Measurements from ENCODE around the gene CLMP. TPM values are rescaled to one million over a fixed set of nuclear protein-coding genes. Genes with fewer than 3 reads are reported as not detected.
"Not testable (repeated sequence)": the region's sequence is repeated elsewhere in the genome, so short reads cannot be mapped to it uniquely, and the experiment has no call there.

The CLMP gene
- total RNA-seq, 1 donor from 2014 or later, result 32.0 TPM

DNA sequence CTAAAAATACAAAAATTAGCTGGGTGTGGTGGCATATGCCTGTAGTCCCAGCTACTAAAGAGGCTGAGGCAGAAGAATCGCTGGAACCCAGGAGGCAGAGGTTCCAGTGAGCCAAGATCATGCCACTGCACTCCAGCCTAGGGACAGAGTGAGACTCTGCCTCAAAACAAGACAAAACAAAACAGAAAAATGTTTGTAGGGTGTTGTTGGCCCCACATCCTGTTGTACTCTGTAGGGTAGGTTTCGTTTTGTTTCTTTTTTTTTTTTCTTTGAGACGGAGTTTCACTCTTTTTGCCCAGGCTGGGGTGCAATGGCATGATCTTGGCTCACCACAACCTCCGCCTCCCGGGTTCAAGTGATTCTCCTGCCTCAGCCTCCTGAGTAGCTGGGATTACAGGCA is 107.4 kb downstream of the CLMP start:
- not testable (repeated sequence) for DNase-seq (ENCODE audit: low read depth)

DNA sequence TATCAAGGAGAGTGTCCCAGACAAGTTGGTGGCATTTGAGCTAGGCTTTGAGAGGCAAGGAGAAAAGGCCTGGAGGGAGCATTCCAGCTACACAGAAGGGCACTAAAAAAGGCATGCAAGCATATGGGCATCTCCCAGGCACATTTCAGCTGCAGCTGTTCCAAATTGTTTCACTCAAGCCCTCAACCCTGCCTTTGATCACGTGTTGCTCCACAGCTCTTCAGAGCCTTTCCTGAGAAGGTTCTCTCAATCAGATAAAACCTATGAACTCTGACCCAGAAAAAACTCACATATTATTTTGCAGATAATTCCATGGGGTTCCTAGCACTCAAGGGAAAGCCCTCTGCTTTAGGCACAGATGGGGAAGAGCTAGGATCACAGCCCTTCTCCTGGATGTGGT is 108.7 kb downstream of the CLMP start:
- DNase-seq (ENCODE audit: low read depth), result peak; percentile 93

DNA sequence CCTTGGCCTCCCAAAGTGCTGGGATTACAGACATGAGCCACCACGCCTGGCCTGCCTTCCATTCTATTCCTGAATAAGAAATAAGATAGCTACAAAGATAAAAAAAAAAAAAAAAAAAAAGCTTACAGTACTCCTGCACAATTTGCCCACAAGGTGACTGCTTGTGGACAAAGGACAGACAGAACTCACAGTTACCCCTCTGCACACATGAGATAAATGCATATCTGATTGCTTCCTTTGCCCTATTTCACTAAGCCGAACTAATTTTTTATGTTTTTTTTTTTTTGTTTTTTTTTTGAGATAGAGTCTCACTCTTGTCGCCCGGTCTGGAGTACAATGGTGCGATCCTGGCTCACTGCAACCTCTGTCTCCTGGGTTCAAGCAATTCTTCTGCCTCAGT is 109.6 kb downstream of the CLMP start:
- DNase-seq (ENCODE audit: low read depth), result no peak

DNA sequence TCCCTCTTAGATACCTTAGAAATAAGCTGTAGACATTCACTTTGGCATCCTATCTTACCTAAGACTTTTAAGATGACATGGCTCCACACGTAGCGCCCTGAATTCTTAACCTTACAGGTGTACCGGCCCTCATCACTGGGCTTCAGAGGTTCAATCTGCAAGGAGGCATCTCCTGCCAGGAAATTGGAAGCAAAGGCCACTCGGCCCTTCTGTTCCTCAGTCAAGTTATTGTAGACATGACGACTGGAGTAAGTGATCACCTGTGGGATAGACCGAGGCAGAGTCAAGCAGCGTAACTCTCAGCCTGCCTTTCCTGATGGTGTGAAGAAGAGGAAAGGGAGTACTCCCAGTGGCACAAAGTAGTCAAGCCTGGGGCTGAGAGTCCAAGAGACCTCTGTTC is 110.6 kb downstream of the CLMP start:
- no peak for DNase-seq (ENCODE audit: low read depth)

DNA sequence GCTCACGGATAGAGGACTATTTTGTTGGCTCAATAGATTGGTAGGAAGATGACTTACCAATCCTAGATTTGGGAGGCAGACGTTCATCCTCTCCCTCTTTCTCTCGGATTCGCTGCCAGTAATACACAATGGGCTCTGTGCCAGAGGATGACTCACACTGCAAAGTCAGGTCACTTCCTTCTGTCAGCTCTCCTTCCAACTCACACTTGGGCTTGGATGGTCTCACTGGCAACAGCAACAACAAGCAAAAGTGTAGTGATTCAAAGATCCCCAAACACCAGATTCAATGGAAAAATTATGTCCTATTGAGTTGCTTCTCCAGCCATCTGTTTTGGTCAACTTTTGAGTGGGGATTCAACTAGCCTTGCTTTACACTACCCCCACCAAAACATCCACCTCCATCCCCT is 111.4 kb downstream of the CLMP start:
- peak; percentile 93 for DNase-seq (ENCODE audit: low read depth)

DNA sequence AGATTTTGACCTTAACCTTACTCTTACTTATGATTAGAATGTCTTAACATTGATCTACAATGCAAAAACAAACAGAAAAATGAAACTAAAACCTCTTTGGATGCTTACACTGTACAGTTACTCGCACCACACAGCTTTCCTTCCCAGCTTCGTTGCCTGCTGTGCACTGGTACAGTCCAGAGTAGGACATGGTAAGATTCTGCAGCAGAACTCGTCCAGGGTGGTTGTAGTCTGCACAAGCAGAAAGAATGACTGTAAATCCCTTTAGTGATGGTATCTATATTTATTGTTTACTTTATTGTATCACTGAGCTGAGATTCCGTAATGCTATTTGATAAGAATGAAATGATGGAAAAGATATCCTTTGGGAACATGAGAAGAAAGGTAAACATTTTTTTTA is 112.1 kb downstream of the CLMP start:
- DNase-seq (ENCODE audit: low read depth), result no peak

DNA sequence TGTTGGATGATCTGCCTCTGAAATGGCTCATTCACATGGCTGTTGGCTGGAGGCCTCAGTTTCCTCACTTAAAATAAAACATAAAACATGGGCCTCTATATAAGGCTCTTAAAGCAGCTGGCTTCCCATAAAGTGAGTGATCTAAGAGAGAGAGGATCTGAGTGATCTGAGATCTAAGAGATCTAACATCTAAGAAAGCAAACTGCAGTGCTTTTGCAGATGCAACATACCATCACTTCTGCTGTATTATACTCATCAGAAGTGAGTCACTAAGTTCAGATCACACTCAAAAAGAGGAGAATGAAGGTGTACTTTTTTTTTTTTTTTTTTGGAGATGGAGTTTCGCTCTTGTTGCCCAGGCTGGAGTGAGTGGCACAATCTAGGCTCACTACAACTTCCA is 115.0 kb downstream of the CLMP start:
- no peak for DNase-seq (ENCODE audit: low read depth)

DNA sequence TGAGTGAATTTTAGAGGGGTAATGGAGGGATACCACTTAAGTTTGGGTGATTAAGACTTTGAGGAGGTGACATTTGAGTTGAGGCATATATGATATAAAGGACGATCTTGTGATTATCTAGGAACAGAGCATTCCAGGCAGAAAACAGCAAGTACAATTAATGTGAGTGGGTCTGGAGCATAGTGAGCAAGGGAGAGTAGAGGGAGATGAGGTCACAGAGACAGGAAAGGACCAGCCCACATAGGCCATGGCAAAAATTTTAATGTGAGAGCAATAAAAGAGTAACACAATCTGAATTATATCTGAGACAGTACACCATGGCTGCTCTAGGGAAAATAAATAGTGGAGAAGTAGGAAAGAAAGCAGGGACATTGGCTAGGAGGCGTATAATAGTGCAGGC is 118.6 kb downstream of the CLMP start:
- no peak for DNase-seq (ENCODE audit: low read depth)

DNA sequence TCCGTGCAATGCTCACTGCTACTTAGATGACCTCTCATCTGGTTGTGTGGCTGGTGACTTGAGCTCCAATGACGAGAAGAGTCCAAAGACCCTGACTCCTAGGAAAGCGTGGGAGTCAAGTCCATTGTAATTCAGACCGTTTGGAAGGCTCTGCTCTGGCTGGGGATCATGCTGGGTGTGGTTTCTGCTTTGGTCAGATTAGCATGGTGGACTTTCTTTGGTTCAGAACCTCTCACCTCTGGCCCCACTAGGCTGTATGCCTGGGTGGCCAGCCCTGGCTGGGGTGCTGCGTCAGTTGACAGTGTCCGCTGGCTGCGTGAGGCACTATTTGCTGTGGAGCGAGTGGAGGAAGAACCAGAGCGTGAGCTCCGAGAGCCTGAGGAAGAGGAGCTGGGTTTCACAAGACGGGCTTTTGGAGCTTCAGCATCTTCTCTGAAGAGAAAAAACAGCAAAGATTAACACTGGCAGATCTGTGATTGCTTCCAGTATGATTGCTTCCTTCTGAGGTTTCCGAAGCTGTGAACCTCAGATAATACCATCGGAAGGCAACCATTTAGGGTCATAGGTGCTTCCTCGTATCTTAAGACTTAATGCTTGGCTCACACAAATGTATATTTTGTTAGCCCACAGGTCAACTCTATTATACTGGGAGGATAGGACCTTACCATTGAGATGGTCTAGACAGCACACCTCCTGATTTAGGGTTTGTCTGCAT is 121.5 kb downstream of the CLMP start:
- DNase-seq (ENCODE audit: low read depth), result no peak

DNA sequence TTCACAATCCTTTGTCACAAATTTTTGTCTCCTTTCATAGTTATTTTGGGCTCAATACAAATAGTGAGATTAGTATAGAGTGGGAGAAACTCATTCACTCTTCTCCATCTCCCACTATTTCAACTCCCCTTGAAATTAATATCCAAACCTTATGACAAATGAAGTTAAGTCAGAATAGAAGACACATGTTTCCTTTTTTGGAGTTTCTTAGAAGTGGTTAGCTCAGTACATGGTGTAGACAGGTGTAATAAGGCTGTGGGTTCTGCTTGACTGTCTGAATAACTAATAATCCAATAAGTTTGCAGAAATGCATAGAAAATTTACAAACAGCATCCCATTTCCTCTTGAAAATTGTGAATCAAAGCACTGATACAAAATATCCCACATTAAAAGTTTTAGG is 122.3 kb downstream of the CLMP start:
- no peak for DNase-seq (ENCODE audit: low read depth)

DNA sequence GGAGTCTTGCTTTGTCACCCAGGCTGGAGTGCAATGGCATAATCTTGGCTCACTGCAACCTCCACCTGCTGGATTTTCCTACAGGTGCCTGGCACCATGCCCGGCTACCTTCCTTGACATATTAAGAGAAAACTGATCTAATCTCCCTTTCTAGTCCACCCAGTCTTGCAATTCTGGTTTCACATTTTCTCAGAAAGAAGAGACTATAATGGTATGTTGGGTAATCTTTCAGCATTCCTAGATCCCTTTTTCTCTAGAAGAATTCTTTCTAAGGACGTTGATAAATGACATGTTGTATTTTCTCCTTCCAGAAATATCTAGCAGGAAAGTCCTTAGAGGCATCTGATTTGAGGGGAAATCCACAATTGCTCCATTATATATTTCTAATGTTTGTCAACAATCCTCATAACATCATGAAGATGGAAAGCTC is 122.7 kb downstream of the CLMP start:
- no peak for DNase-seq (ENCODE audit: low read depth)

DNA sequence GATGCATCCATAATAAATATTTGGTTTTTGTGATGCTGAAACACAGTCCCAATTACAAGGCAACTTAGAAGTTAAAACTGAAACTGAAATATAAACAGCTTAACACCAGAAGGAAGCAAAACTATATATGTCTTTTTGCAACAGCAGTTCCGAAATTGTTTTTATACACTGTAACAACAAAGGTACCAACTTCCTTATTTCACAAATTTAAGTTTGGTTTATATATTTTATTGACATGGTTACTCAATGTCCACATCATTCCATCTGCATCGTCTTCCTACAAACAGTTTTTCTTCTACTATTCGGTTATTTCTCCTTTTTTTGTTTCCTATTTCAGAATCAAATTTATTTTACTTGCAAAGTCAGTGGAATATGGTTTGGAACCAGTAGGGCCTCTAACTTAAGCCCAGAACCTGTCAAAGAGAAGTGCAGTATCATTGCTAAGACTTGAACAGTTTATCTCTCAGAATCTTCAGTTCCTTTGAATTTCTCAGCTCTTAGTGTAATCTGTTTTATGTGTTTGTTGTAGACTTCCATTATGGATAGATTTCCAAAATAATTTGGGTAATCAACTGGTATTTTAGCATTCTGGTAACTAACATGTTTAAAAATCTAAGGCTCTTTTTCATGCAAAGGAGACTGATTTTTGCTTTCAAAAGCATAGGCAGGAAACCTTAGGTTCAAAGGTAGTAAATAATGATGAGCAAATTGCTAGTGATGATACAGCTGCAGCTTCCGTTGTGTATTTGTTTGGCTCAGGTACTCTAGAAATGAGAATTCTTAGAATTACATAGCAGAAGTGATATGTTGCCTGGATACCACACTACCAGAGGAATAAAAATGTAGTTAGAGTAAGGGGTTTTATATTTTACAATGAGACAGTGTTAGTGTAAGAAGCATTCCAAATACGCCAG is 124.9 kb downstream of the CLMP start:
- DNase-seq (ENCODE audit: low read depth), result no peak

DNA sequence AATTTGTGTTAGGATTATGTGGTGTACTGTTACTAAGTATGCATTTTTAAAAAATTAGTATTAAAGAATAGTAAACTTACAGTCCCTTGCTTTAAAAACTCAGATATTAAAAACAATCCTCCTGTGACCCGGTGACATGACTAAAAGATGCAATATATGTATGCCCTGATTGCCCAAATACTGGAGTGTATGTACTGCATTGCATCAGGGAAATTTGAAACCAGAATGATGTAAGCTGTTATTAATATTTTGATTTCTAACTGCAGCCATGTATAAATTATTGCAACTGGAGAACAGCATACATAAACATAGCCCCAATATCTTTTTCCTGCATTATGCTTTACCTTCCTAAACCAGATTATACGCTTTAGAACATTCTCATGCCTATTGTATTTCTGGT is 129.4 kb downstream of the CLMP start:
- DNase-seq (ENCODE audit: low read depth), result no peak

DNA sequence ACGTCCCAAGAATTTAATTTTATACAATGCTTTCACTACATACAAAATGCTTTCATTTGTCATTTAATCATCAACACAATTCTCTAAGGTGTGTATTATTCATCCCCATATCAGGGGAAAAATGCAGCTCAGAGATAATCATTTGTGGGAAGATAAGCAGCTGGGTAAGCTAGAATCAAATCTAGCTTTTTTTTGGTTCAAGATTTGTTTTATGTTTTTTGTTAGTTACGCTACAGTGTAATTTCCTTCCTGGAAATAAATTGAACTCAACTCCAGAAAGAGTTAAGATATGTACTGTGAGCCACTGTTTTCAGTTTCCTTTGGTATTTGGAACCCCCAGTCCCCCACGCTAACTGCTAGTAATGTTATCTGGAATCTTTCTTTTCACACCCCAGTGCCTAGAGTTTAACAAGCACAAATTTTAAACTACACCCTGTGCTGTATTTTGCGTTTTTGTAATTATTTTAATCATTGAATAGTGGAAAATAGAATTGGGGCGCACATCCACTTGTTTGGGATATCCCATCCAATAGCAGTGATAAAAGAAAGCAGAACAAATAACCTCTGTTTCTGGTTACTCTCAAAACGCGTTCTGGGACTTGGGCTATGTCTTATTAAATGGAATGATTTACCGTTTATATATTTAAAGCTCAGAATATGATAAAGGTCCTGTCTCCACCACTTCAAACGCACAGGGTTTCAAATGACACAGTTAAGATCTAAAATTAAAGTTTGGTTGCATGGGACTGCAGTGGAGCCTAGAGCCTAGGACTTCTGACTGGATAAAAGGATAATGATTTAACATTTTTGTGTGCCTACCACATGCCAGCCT is 131.0 kb downstream of the CLMP start:
- DNase-seq (ENCODE audit: low read depth), result peak; percentile 32

DNA sequence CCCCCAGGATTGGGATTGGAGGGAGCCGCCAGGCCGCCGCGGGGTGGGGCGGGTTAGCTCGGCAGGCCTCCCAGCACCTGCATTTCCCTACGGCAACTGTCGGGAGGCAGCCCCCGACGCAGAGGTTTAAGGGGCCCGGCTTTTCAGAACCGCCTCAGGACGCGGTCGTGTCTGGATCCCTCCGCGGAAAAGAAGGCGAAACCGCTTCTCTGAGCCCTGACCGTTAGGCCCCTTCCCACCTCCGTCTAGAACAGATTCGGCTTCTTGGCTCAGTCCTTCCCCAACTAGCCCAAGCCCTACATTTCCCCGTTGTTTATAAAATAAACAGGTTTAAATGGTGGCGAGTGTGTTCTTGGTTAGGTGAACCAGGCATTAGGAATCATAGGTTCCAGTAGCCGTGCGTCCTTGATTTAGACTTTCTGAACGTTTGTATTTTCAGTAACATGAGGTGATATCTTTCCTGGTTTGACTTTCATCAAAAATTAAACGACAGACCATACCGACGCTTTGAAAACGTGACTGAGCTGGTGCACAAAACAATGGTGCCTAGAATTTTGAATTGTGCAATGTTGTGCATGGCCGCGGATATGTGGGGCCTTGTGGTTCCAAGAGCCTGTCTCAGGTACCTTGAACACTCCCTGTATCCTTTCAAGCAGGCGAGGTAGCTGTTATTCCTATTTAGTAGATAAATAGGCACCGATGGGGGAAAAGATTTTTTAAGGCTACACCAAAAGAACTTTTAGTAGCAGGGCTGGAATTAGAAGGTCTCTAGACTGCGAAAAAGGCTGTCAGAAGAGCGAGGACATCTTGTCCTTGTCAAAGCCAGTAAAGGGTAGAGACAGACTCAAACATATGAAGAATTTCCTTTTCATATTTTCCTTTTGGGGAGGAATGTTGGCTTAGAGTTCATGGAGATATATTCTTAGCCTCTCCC is 131.9 kb downstream of the CLMP start:
- peak; percentile 69 for DNase-seq (ENCODE audit: low read depth)

DNA sequence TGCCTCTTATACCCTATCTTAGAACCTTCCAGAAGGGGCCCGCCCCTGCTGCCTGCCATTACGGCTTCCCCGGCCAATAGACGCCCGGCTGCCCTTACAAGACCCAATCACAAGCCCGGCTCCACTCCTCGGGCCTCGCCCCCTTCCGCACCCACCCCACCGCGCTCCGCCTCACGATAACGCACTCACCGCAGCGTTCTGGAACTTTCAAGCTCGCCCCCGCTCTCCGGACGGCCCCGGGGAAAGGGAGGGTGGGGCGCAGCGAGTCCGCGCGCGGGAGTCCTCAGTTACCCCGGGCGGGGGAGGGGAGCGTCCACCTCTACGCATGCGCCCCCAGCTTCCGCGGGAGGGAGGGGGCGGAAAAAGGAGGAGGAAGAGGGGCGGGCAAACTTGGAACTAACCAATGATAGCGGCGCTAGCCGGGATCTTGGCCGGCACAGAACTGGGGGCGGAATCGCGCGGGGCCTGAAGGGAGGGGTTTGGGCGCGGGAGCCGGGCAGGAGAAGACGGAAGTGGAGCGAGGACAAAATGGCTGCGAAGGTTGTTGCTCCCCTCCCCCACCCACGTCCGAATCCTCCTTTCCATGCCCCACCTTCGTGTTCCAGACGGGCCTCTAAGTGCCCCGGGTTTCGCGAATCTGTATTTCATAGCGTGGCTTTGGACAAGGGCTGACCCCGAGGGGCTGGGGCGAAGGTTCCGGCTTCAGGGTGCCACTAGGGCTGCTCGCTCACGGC is 132.7 kb downstream of the CLMP start:
- DNase-seq (ENCODE audit: low read depth), result peak; percentile 100

DNA sequence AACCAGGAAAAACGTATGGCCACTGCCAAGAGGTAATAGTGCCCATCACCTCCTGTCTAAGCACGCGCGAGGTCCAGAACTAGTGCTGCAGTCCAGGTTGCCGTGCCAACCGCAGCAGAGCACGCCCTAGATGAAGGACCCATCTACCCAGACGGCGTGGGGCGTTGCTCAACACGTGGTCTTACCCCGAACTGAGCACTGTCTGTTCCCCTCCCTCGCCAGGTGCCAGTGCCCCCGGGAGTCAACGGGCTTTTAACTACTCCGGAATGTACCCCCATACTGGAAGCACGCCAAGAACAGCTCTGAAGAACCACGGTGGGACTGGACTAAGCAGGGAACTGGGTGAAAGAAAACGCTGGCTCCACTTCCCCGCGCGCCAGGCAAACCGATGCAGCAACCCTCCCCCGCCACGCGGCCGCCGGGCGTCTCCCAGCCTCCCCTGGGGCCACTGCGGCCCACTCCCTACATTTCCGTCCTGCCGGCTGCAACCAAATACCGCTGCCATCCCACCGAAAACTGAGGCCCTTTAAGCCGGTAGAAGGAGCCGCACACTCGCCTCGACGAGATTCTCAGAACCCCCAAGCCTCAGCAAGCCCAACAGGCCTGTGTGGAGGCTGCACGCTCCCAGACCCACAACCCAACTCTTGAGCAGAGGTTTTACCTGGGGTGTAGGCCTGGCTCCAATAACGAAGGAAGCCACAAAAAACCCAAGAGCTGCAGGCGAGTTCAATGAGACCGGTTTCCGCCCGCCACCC is 133.5 kb downstream of the CLMP start, which contains the start of gene HSPA8:
HSPA8 (minus strand) TSS at position 734 of the 755 bp plus-strand sequence. CDS start 812 bp downstream, outside the sequence.
- DNase-seq (ENCODE audit: low read depth), result peak; percentile 60

DNA sequence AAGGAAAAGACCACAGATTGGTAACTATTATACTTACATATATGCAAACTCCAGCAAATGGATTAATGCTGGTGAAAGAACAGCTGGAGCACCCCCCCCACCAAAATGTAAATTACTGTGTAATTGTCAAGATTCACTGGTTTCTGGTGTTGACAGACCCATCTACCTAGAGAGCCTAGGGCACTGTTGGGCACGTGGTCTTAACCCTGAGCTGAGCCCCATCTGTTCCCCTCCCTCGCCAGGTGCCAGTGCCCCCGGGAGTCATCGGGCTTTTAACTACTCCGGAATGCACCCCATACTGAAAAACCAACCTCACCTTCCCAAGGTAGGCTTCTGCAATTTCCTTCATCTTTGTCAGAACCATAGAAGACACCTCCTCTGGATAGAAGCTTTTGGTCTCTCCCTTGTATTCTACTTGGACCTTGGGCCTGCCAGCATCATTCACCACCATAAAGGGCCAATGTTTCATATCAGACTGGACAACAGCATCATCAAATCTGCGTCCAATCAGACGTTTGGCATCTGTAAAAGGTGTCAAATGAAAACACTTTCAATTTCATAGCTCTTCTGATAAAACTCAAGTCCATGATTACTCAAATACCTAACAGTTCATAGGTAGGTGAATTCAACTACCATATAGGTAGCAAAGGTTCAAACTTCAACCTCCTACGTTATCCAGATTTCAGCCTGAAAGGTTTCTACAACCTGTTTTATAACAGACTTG is 134.6 kb downstream of the CLMP start:
- DNase-seq (ENCODE audit: low read depth), result no peak

Data from myocyte (in vitro differentiated cells).